Endodermal cell (in vitro differentiated cells): ENCODE measurements around the gene OR5AU1. TPM values are rescaled to one million over a fixed set of nuclear protein-coding genes. Genes with fewer than 3 reads are reported as not detected.

Experiments
- DNase-seq: peaks from one replicate; pipeline ENCODE4 v3.0.0-alpha.2; 2017
- H3K27ac ChIP-seq: 2 replicates; pipeline ENCODE4 v1.5.1; 2013; ENCODE audit warnings: mild to moderate bottlenecking, low read depth, low read length, moderate library complexity
- H3K27me3 ChIP-seq: 2 replicates; pipeline ENCODE4 v1.6.1; 2013; ENCODE audit warnings: mild to moderate bottlenecking, low read length, moderate library complexity; ENCODE audit not compliant: insufficient read depth, control insufficient read depth, poor library complexity, severe bottlenecking
- H3K36me3 ChIP-seq: 2 replicates; pipeline ENCODE4 v1.7.0; 2013; ENCODE audit warnings: mild to moderate bottlenecking, low read length, moderate library complexity; ENCODE audit not compliant: control insufficient read depth, insufficient read depth
- H3K4me1 ChIP-seq: one replicate; pipeline ENCODE4 v1.7.0; 2013; ENCODE audit warnings: low read length; ENCODE audit not compliant: control insufficient read depth, insufficient read depth
- H3K4me3 ChIP-seq: 2 replicates; pipeline ENCODE4 v1.5.1; 2013; ENCODE audit warnings: mild to moderate bottlenecking, low read length, moderate library complexity
- H3K9ac ChIP-seq: 2 replicates; pipeline ENCODE4 v1.6.1; 2013; ENCODE audit warnings: mild to moderate bottlenecking, low read length, moderate library complexity; ENCODE audit not compliant: poor library complexity, severe bottlenecking; ENCODE audit errors: extremely low read depth
- H3K9me3 ChIP-seq: 2 replicates; pipeline ENCODE4 v1.6.1; 2013; ENCODE audit warnings: mild to moderate bottlenecking, low read length, moderate library complexity; ENCODE audit not compliant: control insufficient read depth
- H3K27ac Mint-ChIP-seq: 2 replicates; pipeline ENCODE4 v1.8.0; 2020; ENCODE audit warnings: mixed read lengths
- H3K27me3 Mint-ChIP-seq: 2 replicates; pipeline ENCODE4 v1.8.0; 2021; ENCODE audit warnings: mild to moderate bottlenecking, mixed read lengths; ENCODE audit not compliant: insufficient read depth
- H3K36me3 Mint-ChIP-seq: 2 replicates; pipeline ENCODE4 v1.8.0; 2020; ENCODE audit warnings: low read depth, mixed read lengths
- H3K4me1 Mint-ChIP-seq: 2 replicates; pipeline ENCODE4 v1.8.0; 2020; ENCODE audit warnings: mixed read lengths
- H3K4me3 Mint-ChIP-seq: 2 replicates; pipeline ENCODE4 v1.8.0; 2020; ENCODE audit warnings: mild to moderate bottlenecking, moderate library complexity, mixed read lengths
- H3K9me3 Mint-ChIP-seq: 2 replicates; pipeline ENCODE4 v1.8.0; 2020; ENCODE audit warnings: mild to moderate bottlenecking, mixed read lengths
- WGBS, 2 experiments: methylation state at CpG; one replicate each; pipeline versions ENCODE4 v1.1.5 to v1.1.7; 2013; ENCODE audit warnings: missing lambda C conversion rate in 2 of 2, mixed read lengths in 1 of 2; ENCODE audit not compliant: insufficient coverage in 1 of 2, insufficient read length in 1 of 2; 5-methylcytosine and 5-hydroxymethylcytosine counted together
- total RNA-seq, 2 donors: library from RNA; stranded (reverse); fragmentation: NEBNext Ultra II Directional in 1 of 2; extraction: Animal tissue kit (Norgen Biotek cat#: 25700) in 1 of 2; gene quantifications; 2 replicates in 1 of 2; 3 replicates in 1 of 2; pipeline ENCODE4 v1.2.1, GENCODE V29; 2021
- TF ChIP-seq, protein P1 (sequence below): fragments of 200-600 bp; sonication (generic); conservative IDR thresholded peaks from 2 replicates; pipeline ENCODE4 v1.5.0; 2021; ENCODE audit warnings: antibody characterized with exemption, mild to moderate bottlenecking

The OR5AU1 gene
- total RNA-seq, 2 donors from 2014 or later = not detected

- no peaks in the 10 kb centered on the region for H3K4me1 ChIP-seq
- no peaks in the 10 kb centered on the region for H3K27me3 ChIP-seq
- Mint-ChIP-seq H3K4me1 (peaks cover 4% of the 10 kb centered on the region), H3K4me3 (no peak overlapping the region), H3K27me3 (peaks cover 4% of the 10 kb centered on the region), H3K27ac (no peak overlapping the region), H3K9me3 (peaks cover 23% of the 10 kb centered on the region), H3K36me3 (no peaks in the 10 kb centered on the region)
- DNase-seq = no peak
- H3K9ac ChIP-seq = no peak overlapping the region
- H3K36me3 ChIP-seq = no peaks in the 10 kb centered on the region
- H3K27ac ChIP-seq = no peak overlapping the region
- H3K9me3 ChIP-seq = no peaks in the 10 kb centered on the region
- TF ChIP-seq, protein P1, sequence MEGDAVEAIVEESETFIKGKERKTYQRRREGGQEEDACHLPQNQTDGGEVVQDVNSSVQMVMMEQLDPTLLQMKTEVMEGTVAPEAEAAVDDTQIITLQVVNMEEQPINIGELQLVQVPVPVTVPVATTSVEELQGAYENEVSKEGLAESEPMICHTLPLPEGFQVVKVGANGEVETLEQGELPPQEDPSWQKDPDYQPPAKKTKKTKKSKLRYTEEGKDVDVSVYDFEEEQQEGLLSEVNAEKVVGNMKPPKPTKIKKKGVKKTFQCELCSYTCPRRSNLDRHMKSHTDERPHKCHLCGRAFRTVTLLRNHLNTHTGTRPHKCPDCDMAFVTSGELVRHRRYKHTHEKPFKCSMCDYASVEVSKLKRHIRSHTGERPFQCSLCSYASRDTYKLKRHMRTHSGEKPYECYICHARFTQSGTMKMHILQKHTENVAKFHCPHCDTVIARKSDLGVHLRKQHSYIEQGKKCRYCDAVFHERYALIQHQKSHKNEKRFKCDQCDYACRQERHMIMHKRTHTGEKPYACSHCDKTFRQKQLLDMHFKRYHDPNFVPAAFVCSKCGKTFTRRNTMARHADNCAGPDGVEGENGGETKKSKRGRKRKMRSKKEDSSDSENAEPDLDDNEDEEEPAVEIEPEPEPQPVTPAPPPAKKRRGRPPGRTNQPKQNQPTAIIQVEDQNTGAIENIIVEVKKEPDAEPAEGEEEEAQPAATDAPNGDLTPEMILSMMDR = no peak
- WGBS, 2 experiments = 50 to 89% methylated on average over 1 of the region's 1 CpG
- H3K4me3 ChIP-seq = no peak overlapping the region
These were observed 28.4 kb upstream of the OR5AU1 start for GRCh38 chr14:21184254-21184653.

GRCh38 chr14:21182166-21182565, 26.3 kb upstream of the OR5AU1 start:
- H3K4me3 Mint-ChIP-seq = no peak overlapping the region
- Histone ChIP-seq H3K4me1 (no peaks in the 10 kb centered on the region), H3K9ac (no peak overlapping the region), H3K27me3 (no peaks in the 10 kb centered on the region), H3K36me3 (no peaks in the 10 kb centered on the region), H3K27ac (no peak overlapping the region), H3K4me3 (no peak overlapping the region), H3K9me3 (peaks cover 3% of the 10 kb centered on the region)
- H3K27ac Mint-ChIP-seq = no peak overlapping the region
- H3K36me3 Mint-ChIP-seq = no peaks in the 10 kb centered on the region
- DNase-seq = no peak
- 100% methylated on average over 1 of the region's 2 CpGs; no CpG with 5 or more reads in 1 of the 2 experiments for WGBS, 2 experiments
- H3K4me1 Mint-ChIP-seq = peaks cover 4% of the 10 kb centered on the region
- H3K27me3 Mint-ChIP-seq = peaks cover 8% of the 10 kb centered on the region
- TF ChIP-seq, protein P1 = no peak
- peaks cover 22% of the 10 kb centered on the region for H3K9me3 Mint-ChIP-seq

DNA sequence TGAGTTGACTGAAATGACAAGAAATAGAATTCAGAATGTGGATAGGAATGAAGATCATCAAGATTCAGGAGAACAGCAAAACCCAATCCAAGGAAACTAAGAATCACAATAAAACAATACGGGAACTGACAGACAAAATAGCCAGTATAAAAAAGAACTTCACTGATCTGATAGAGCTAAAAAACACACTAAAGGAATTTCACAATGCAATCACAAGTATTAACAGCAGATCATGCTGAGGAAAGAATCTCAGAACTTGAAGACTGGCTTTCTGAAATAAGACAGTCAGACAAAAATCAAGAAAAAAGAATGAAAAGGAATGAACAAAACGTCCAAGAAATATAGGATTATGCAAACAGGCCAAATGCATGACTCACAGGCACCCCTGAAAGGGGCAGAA, 15.3 kb upstream of the OR5AU1 start:
- Mint-ChIP-seq H3K36me3 (no peaks in the 10 kb centered on the region), H3K27ac (no peak overlapping the region), H3K4me3 (no peak overlapping the region), H3K4me1 (peaks cover 11% of the 10 kb centered on the region), H3K9me3 (peaks cover 30% of the 10 kb centered on the region), H3K27me3 (peaks cover 2% of the 10 kb centered on the region)
- TF ChIP-seq, protein P1 = no peak
- no peaks in the 10 kb centered on the region for H3K27me3 ChIP-seq
- H3K4me1 ChIP-seq = no peaks in the 10 kb centered on the region
- H3K36me3 ChIP-seq = no peaks in the 10 kb centered on the region
- H3K9me3 ChIP-seq = peaks cover 30% of the 10 kb centered on the region
- H3K4me3 ChIP-seq = peak overlapping the region; percentile 54
- 54 to 87% methylated on average over 2 of the region's 2 CpGs for WGBS, 2 experiments
- DNase-seq = no peak
- H3K9ac ChIP-seq = no peak overlapping the region
- H3K27ac ChIP-seq = no peak overlapping the region
